ENCODE data around the gene SP2. TPM values are rescaled to one million over a fixed set of nuclear protein-coding genes. Genes with fewer than 3 reads are reported as not detected.

Gene SP2
- total RNA-seq, 2 donors from 2014 or later = 18.1 to 21.6 TPM

DNA sequence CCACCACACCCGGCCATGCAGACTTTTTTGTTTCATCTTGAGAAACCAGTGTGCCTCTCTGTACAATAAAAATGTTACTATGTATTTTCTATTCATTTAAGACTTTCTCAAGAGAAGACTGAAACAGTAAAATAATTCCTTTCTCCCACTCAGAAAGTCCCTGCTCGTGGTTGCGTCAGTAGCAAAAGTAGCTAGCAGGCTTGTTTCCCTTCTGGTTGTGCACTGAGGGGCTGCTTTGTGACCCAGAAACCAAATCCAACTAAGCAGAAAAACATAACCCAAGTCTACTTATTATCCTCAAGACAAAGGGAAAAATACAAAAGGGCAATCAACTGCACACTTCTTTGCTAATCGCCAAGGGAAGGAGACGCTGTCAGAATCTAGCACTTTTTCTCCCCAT is 41.9 kb downstream of the SP2 start:
- H3K36me3 ChIP-seq = no peaks in the 10 kb centered on the region
- H3K27ac ChIP-seq = no peak overlapping the region
- DNase-seq = no peak
- intact Hi-C loops (cut with DNase I) = no loop called here
- no peaks in the 10 kb centered on the region for H3K27me3 ChIP-seq
- TF ChIP-seq, protein P1, sequence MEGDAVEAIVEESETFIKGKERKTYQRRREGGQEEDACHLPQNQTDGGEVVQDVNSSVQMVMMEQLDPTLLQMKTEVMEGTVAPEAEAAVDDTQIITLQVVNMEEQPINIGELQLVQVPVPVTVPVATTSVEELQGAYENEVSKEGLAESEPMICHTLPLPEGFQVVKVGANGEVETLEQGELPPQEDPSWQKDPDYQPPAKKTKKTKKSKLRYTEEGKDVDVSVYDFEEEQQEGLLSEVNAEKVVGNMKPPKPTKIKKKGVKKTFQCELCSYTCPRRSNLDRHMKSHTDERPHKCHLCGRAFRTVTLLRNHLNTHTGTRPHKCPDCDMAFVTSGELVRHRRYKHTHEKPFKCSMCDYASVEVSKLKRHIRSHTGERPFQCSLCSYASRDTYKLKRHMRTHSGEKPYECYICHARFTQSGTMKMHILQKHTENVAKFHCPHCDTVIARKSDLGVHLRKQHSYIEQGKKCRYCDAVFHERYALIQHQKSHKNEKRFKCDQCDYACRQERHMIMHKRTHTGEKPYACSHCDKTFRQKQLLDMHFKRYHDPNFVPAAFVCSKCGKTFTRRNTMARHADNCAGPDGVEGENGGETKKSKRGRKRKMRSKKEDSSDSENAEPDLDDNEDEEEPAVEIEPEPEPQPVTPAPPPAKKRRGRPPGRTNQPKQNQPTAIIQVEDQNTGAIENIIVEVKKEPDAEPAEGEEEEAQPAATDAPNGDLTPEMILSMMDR (IDR thresholded peaks at IDR 0.05) = no peak
- no peak overlapping the region for H3K9ac ChIP-seq (ENCODE audit: low read depth in 2 of 2, low read length in 2 of 2)
- no peaks in the 10 kb centered on the region for H3K9me3 ChIP-seq
- no peak overlapping the region for H3K4me3 ChIP-seq
- H3K4me1 ChIP-seq = peaks cover 9% of the 10 kb centered on the region

DNA sequence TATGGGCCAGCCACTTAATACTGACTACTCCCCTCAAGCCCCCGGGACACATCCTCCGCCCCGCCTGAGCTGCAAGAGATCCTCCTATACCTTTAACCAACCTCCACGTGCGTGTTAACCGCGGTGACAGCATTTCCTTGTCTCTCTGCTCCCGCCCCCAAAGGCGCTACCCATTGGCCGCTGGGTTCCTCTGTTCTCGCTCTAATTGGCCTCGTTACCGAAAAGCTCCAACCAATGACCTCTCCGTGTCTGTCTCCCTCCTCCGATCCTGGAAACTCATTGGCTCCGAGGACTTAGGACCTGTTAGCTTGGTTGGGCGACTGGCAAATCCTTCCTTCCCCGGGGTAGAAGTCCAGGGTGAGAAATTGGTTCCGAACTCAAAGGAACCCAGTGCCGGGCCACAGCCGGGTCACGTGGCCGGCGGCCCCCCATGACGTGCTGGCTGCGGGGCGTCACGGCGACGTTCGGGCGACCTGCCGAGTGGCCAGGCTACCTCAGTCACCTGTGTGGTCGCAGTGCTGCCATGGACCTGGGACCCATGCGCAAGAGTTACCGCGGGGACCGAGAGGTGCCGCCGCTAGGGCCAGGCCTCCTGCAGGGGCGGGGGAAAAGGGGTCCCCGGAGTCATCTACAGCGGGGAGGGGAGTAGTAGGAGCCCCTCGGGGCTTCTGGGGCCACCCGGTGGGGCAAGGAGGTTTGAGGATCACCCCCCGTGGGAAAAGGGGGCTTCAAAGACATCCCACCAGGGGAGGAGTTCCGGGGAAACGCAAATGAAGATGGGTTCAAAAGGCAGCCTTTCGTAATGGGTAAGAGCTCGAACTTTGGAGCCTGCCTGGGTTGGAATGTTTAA is 45.4 kb downstream of the SP2 start, which contains the start of gene PNPO:
TSS of gene PNPO (plus strand) at position 326 of the 850 bp plus-strand sequence. CDS start at position 431, 105 bp downstream.
- H3K4me3 ChIP-seq = peak within 1 kb of the TSS; percentile 65
- peak within 1 kb of the TSS; percentile 83 to 92 for H3K9ac ChIP-seq (ENCODE audit: low read depth in 2 of 2, low read length in 2 of 2)
- no peaks in the 10 kb centered on the region for H3K36me3 ChIP-seq
- peak within 1 kb of the TSS; percentile 80 for H3K27ac ChIP-seq
- no peaks in the 10 kb centered on the region for H3K27me3 ChIP-seq
- H3K9me3 ChIP-seq = no peaks in the 10 kb centered on the region
- intact Hi-C loops (cut with DNase I) = loop anchor here (5.0 kb wide), 1 partner anchor 44 kb away; the partner anchor contains the start of gene SP2
- peaks cover 9% of the 10 kb centered on the region for H3K4me1 ChIP-seq
- TF ChIP-seq, protein P1 (IDR thresholded peaks at IDR 0.05) = no peak
- peak; percentile 97 for DNase-seq

DNA sequence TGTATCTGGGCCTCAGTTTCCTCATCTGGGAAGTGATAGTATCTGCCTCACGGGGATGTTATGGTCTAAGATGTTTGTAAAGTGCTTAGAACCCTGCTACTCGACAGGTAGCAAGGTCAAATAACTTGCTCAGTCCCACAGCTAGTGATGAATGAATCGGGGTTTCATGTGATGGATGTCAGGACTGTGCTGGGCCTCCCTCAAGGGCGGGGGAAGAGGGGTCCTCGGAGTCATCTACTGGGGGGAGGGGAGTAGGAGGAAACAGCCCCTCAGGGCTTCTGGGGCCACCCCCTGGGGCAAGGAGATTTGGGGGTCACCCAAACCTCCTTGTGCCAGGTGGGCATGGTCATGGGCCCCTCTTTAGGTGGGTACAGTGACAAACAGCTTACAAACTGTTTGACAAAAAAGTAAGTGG is 46.1 kb downstream of the SP2 start:
- Histone ChIP-seq H3K4me1 (peaks cover 9% of the 10 kb centered on the region), H3K4me3 (peak overlapping the region; percentile 65)
- intact Hi-C loops (cut with DNase I) = loop anchor here (5.0 kb wide), 1 partner anchor 45 kb away; the partner anchor contains the start of gene SP2

DNA sequence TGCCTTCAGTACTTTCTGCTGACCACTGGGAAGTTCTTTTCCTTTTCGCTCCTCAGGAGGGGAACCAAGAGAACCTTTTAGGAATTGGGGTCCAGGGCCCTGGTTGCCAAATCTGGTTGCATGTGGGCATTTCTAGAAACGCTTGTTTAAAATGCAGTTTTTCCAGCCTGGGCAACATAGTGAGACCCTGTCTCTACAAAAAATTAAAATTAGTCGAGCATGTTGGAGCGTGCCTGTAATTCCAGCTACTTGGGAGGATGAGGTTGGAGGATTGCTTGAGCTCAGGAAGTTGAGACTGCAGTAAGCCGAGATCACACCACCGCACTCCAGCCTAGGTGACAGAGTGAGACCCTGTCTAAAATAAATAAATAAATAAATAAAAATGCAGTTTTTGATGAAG is 46.5 kb downstream of the SP2 start:
- Histone ChIP-seq H3K9me3 (no peaks in the 10 kb centered on the region), H3K4me3 (peak overlapping the region; percentile 65), H3K27ac (no peak overlapping the region), H3K9ac (ENCODE audit: low read depth in 2 of 2, low read length in 2 of 2) (peak overlapping the region in 1 of 2 donors; percentile 83), H3K4me1 (peaks cover 9% of the 10 kb centered on the region), H3K36me3 (no peaks in the 10 kb centered on the region), H3K27me3 (no peaks in the 10 kb centered on the region)
- TF ChIP-seq, protein P1 (IDR thresholded peaks at IDR 0.05) = no peak
- intact Hi-C loops (cut with DNase I) = loop anchor here (5.0 kb wide), 1 partner anchor 45 kb away; the partner anchor contains the start of gene SP2
- DNase-seq = no peak

More for the DNA sequence above, 46.1 kb downstream of the SP2 start:
- no peaks in the 10 kb centered on the region for H3K36me3 ChIP-seq
- H3K27me3 ChIP-seq = no peaks in the 10 kb centered on the region
- H3K9ac ChIP-seq (ENCODE audit: low read depth in 2 of 2, low read length in 2 of 2) = peak overlapping the region; percentile 83 to 92
- TF ChIP-seq, protein P1 (IDR thresholded peaks at IDR 0.05) = no peak
- no peaks in the 10 kb centered on the region for H3K9me3 ChIP-seq
- peak overlapping the region; percentile 80 for H3K27ac ChIP-seq
- no peak for DNase-seq

- H3K4me3 ChIP-seq = no peak overlapping the region
- peak overlapping the region; percentile 86 for H3K27ac ChIP-seq
- H3K9ac ChIP-seq (ENCODE audit: low read depth in 2 of 2, low read length in 2 of 2) = no peak overlapping the region
- no peaks in the 10 kb centered on the region for H3K9me3 ChIP-seq
- intact Hi-C loops (cut with DNase I) = no loop called here
- H3K27me3 ChIP-seq = no peaks in the 10 kb centered on the region
- TF ChIP-seq, protein P1 (IDR thresholded peaks at IDR 0.05) = no peak
- DNase-seq = no peak
- H3K36me3 ChIP-seq = no peaks in the 10 kb centered on the region
- H3K4me1 ChIP-seq = peaks cover 9% of the 10 kb centered on the region
Observed at GRCh38 chr17:47945080-47945479, 49.0 kb downstream of the SP2 start.
